Measurements from ENCODE around the gene RABL6.

Gene RABL6

GRCh38 chr9:136886610-136887597, 79.2 kb downstream of the RABL6 start:
- peak; percentile 37 for DNase-seq

- no peak for DNase-seq
Observed at GRCh38 chr9:136888454-136888853, 80.7 kb downstream of the RABL6 start.

- no peak for DNase-seq
Observed at GRCh38 chr9:136889858-136890257, 82.1 kb downstream of the RABL6 start.

GRCh38 chr9:136890661-136891060, 82.9 kb downstream of the RABL6 start:
- DNase-seq = no peak
